HG03469 (cell line): ENCODE measurements around the gene GRXCR2.
"Not testable (repeated sequence)": the region's sequence is repeated elsewhere in the genome, so short reads cannot be mapped to it uniquely, and the experiment has no call there.

Experiments used
- ATAC-seq: cut with Tn5 transposase; IDR thresholded peaks from one replicate; pipeline ENCODE4 v1.9.1; 2021; ENCODE audit warnings: mild to moderate bottlenecking, moderate library complexity, moderate number of reproducible peaks; ENCODE audit not compliant: unreplicated experiment

The GRXCR2 gene

DNA sequence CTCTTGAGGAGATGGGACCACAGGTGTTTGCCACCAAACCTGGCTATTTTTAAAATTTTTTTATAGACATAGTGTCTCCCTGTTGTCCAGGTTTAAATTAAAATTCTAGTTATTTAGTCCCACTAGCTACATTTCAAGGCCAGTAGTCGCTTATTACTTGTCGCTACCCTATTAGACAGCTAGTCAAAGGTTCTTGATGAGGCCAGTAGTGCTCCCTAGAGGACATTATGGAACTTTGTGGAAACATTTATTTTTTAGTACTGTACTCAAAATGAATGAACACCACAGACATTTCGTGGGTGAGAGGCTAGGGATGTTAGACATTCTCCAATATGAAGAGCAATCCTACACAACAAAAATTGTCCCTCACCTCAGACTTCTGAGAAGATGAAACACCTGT lies 14.4 kb upstream of the GRXCR2 start:
- no peak for ATAC-seq

DNA sequence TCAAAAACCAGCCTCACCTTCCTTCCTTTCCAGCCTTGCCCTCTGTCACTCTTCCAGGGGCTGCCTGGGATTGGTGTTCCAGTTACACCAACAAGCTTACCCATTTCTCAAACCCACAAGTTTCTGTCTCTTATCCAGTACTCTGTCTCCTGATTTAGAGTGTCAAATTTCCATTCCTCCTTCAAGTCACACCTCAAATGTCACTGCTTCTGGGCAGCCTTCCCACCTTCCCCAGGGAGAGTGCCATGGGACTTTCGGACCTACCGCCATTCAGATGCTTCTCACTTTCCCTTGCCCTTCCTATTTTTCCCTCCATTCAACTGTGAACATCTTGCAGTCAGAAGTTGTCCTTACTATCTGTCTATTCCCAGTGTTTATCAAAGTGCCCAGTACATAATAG lies 2.0 kb upstream of the GRXCR2 start:
- no peak for ATAC-seq

DNA sequence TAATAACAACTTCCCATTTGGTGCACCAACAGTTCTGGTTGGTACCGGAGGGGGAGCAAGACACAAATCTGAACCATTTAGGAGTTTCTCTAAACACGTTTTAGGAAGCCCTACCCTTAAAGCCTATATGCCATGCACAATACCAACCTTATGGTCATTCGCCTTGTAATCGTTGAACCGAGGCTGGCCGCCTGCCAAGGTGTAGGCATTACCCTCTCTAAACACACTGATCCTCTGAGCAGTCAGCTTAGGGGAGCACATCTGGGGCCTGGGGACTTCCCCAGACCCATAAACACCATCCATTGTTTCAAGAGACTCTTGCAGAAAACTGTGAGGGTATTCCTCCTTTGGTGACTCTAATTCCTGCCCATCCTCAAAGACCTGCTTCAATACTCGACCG lies 328 bp downstream of the GRXCR2 start:
- ATAC-seq, result no peak

DNA sequence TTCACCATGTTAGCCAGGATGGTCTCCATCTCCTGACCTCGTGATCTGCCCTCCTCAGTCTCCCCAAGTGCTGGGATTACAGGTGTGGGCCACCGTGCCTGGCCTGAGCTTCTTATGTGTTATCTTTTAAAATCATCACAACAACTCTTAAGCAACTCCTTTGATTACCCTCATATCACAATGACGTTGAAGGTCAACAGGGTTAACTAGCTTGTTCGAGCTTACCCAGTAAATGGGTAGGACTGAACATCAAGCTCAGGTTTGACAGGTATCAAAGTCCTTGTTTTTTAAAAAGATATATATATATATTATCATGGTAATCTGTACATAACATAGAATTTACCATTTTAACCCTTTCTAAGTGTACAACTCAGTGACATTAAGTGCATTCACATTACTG lies 3.1 kb downstream of the GRXCR2 start:
- no peak for ATAC-seq

DNA sequence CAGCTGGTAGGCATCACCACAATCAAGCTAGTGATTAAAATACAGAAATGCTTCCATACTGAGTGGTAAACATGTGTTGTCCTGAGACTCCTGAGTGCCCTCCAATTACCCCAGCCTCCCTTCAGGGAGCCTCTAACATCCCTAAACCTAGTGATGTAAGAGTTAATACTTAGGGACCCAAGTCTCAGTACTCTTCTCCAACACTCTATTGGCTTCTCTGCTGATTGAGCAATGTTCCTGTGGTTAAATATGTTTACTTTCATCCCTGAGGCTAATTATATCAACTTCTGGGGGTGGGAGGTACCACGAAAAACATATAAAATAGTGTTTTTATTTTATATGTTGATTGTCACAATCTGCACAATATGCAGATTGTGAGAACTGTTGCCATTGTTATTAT lies 5.0 kb downstream of the GRXCR2 start:
- ATAC-seq, result no peak

DNA sequence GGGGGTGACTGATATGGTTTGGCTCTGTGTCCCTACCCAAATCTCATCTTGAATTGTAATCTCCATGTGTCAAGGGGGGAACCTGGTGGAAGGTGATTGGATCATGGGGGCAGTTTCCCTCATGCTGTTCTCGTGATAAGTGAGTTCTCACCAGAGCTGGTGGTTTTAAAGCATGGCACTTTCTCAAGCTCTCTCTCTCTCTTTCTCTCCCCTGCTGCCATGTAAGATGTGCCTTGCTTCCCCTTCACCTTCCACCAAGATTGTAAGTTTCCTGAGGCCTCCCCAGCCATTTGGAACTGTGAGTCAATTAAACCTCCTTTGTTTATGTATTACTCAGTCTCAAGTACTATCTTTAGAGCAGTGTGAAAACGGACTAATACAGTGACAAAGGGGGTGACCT lies 8.4 kb downstream of the GRXCR2 start:
- not testable (repeated sequence) for ATAC-seq

DNA sequence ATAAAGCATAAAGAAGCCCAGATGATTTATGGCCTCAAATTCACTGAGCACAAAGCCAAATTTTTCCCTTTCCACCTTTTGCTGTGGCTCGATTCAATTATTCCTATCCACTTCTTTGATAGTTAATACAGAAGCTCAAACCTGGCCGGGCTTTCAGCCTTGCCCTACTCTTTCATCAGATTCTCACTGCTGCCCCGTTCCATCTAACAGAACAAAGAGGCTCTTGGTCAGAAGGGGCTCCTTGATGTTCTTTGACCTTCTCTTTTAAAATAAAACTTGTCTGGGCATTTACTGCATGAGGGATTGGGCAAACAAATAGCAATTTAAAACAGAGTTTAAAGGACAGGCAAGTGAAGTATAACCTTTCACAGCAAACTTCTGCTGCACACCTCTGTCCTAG lies 9.8 kb downstream of the GRXCR2 start:
- ATAC-seq, result no peak

DNA sequence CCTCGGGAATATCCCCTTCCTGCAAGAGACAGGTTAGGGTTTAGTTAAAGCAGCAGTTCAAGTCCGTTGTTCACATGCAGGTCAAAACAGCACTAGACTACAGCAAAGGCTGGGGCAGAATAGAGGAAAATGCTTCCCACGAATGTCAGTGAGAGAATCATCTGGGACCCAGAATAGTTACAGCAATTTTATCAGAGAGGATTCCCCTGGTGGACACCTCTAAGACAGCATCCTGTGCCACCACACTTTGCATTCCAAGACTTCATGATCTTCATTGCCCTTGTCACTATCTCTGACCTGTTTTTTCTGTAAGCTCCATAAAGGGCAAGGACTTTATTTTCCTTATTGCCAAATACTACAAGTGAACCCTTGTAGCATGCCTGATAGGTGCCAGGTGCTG lies 12.9 kb downstream of the GRXCR2 start:
- ATAC-seq, result no peak

DNA sequence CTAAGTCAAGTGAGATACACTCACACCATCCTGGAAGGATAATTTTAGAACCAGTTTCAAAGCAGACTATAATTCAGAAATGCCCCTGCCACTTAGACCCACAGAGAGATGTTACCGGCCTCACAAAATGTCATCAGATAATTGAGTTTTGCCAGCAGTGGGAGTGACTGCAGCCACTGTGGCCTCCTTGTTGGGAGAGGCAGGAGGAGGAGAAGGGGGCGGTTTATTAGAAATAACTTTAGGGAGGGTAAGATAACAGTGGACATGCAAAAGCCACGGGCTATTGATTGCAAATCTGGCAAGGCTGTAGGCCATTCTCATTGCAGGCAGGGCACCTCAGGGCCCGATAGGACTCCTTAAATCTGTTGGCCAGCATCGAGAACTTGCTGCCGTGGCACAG lies 13.4 kb downstream of the GRXCR2 start:
- no peak for ATAC-seq

DNA sequence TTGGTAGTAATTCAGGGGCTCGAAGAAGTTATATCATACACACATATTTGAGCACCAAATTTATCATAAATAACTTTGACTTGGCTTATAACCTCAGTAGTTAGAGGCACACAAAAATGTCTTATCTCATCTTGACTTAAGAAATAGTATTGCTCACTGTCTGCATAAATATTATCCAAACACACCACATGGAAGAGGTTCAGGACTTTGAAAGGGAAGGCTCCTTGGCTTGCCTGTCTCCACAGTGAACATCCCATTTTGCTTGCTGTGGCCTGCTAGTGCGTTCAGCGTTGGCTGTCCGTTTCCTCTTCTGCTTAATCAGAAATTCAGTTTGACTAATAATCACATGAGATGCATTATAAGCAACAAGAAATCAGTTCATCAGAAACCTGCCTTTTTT lies 13.9 kb downstream of the GRXCR2 start:
- ATAC-seq, result no peak

DNA sequence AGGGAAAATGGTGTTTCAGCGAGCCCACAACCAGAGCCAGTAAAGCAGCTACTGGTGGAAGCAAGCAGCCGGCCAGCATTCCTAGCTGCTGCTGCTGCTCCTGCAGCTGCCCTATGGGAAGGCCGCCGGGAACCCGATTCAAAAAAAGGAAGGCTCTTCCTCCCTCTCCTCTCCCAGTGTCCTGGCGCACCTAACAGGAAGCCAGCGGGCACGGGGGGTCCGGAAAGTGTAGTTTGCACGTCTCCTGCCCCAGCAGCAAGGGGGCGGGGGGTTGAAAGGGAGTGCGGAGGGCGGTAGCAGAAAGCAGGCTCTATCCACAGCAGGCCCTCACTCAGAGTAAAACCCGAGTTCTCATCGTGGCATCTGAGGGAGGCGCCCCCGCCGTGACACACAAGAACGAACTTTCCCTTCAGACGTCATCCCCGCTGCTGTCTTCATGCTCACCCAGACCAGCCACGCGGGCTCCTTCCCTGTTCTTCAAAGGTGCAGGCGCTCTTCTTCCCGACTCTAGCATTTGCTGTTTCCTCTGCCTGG lies 16.5 kb downstream of the GRXCR2 start:
- ATAC-seq, result no peak

DNA sequence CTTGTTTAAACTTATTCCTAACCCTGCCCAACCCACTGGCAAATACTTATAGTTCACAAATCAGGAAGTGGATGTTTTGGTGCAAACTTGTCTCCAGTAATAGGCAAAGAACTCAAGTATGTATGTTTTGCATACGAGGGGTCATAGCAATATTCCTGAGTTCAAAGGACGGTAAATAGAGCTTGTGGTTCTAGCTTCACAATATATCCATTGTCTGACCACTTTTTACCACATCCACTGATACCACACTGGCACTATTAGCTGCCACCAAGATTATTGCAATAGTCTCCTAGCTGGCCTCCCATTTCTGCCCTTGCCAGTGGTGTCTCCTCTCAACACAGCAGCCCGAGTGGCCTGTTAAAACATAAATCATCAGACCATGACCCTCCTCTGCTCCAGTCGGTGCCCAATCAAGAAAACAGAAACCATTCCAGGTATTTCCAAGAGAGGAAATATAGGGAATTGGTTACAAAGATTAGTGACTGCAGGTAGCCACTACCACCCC lies 17.0 kb downstream of the GRXCR2 start:
- ATAC-seq, result no peak

DNA sequence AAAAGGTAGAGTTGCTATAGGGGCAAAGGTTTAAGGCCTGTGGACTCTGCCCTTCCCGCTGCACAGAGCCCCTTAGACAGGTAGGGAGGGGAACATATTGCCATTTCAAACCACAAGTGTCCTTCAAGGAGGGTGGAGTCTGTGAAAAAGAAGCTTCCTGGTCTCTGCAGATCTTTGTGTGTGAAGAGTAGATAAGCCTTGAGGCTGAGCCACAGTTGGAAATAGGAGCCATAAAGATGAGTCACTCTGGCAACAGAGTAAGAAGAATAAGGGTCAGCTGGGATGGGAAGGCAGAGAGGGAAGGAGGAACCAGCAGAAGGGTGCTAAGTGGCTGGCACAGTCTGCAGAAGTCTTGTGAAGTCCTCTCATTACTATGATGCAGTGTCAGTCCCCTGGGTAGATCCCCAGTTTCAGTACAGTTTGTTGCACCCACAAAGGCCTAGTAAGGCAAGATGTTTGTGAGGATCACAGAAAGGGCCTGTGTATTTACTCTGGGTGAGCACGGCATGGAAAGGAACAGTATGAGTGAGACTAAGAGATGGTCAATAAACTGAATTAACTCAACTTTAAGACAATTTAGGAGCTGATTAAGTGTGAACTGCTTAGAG lies 18.1 kb downstream of the GRXCR2 start:
- no peak for ATAC-seq

DNA sequence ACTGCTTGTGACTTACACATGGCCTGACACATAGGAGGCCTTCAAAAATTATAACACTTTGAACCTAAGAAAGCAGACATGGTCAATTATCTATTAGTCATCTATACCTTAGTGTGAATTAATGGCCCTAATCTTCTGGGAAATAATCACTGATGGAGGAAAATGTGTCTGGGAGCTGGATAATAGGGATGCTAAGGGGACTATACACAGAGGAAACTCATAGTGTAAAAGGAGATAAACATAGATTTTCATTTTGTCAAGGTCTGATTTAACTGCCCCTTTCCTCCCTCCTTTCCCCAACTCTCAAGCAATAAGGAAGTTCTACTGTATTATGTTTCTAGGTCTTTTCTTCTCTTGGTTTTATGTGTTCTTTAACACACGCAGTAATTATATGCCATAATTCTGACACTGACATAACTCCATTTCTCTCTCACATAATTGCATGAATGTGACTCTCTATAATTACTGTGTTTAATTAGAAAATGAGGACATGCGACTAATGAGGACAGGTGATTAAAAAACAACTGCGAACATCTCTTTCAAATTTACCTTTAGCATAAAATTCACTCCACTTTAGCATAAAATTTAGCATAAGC lies 18.9 kb downstream of the GRXCR2 start:
- ATAC-seq, result no peak

DNA sequence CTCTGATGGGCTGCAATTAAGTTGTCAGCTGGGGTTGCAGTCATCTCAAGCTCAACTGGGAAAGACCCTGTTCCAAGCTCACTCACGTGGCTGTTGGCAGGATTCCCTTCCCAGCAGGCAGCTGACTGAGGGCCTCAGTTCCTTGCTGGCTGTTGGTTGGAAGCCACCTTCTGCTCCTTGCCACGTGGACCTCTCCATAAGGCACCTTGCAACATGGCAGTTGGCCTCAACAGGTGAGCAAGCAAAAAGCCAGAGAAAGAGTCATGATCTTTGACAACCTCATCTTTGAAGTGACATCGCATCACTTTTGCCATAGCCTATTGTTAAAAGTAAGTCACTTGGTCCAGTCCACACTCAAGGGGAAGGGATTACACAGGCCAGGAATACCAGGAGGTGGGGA lies 19.8 kb downstream of the GRXCR2 start:
- no peak for ATAC-seq

DNA sequence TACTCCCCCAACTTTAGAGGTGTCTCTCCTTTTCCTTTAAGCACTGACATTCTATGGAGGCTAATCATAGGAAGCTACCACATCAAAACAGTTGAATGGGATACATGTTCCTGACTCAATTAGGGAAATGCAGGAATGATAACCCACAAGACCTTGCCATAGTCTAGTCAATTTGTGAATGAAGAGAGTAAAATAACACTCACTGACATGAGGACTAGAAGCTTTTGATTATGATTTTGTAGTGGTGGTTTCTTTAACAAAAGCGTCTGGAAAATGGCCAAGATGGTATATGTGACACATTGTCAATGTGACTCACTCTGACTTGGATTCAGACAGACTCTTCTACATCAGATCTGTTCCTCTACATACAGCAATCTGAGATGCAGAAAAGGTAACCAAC lies 24.0 kb downstream of the GRXCR2 start:
- ATAC-seq, result no peak

DNA sequence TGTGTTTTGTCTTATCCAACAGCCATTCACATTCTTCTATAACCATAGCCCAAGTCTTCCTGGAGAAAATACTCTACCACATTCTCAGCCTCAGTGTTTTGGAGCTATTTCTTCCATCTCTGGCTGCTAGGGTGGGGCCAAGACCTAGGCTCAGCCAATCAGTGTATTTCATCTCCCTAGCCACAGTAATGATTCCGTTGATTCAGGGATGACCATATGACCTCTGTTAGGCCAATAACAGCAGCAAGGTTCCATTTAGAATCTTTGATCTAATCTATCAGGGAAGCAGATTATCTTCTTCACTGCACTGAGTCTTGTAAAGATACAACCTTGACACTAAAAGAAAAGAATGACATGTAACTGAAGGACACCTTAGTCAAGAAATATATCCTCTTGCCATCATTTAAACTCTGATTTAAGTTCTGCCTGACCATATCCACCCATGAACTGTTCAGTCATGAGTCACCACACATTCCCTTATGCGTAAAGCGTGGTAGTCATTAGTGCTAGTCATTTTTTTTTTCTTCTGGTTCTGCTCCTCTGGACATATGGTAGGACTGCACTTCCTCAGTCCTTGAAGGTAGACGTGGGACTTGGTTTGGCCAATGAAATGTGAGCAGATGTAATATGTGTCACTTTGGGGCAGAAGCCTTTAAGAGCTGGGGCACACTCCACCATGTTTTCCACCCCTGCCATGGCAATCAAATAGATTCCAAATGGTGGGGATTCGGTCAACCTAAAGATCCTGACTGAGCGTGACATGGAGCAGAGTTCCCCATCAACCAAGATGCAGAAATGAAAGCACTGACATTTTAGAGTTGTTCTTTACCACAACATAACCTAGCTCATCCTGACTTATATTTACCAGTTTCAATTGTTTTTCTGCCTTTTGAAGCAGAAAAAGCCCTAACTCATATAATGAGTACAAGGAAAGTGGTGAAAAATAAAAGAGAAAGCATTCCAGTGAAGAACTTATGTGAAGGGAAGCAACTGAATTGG lies 25.0 kb downstream of the GRXCR2 start:
- ATAC-seq, result no peak

DNA sequence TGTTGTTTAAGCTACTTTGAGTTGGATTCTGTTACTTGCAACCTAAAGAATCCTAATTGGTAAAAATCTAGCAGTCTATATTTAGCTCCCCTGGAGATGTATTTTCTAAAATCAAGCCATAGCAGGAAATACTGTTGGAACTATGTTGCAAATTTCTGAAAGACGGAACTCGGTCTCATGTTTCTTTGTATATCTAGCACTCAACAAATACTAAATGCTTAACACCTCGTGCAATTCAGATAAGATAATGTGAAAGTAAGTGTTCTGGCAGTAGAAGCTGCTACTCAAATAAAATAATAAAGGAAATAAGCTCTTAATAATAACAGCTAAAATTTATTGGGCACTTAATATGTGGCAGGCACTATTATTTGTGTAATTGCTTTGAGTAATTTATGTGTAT lies 26.7 kb downstream of the GRXCR2 start:
- ATAC-seq, result no peak

DNA sequence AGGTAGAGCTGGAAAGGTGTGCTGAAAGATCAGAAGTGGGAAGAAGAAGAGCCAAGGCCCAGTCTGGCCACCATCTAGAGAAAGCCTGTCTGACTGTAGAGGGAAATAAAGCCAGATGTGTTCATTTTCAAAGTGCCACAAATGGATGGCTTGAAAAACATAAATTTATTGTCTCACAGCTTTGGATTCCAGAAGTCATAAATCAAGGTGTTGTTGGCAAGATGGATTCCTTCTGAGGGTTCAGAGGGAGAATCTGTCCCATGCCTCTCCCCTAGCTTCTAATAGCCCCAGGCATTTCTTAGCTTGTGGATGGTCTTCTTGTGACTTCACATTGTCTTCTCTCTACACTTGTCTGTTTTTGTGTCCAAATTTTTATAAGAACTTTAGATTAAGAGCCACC lies 31.5 kb downstream of the GRXCR2 start:
- ATAC-seq, result no peak

DNA sequence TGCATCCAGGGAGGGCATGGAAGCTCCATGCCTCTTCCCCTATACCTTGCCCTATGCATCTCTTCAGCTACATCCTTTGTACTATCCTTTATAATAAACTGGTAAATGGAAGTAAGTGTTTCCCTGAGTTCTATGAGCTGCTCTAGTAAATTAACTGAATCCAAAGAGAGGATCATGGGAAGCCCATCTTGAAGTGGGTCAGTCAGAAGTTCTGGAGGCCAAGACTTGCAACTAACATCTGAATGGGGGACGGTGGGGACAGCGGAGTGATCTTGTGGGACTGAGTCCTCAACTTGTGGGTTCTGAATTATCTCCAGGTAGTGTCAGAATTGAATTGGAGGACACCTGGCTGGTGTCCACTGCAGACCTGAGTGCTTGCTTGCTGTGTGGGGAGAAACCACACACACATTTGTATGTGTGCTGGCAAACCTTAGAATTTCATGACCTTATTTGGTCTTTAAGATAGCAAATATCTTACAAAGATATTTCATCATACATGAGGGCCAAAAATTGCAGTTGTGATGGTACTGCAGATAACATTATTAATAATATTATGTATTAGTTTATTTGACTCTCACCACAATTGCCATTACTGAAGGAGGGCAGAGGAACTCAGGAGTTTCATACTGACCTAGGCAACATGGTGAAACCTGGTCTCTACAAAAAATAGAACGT lies 32.2 kb downstream of the GRXCR2 start:
- ATAC-seq, result no peak

DNA sequence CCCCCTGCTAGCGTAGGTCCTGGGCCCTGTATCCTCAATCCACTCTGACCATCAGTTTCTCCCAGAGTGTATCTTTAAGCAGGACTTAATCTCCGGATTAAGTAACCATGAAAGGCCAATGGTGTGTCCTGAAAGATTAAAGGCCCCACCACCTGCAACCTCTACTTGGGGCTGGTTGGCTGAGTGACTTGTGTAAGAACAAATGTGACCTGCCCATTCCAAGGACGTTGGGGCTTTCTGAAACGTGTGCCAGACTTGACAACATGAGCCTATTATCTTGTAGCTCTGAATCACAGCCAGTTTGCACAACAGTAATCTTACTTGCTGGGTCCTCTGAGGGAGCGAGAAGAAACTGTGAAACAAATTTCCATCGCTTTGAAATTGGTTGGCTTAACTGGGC lies 34.5 kb downstream of the GRXCR2 start:
- no peak for ATAC-seq
